NCI-H524 (cell line): ENCODE results near the gene KPNA1.

Experiments used
- DNase-seq, 2 experiments: peaks; one replicate each; lab custom pipeline; 2025; lab: John Stamatoyannopoulos, UW

The KPNA1 gene

DNA sequence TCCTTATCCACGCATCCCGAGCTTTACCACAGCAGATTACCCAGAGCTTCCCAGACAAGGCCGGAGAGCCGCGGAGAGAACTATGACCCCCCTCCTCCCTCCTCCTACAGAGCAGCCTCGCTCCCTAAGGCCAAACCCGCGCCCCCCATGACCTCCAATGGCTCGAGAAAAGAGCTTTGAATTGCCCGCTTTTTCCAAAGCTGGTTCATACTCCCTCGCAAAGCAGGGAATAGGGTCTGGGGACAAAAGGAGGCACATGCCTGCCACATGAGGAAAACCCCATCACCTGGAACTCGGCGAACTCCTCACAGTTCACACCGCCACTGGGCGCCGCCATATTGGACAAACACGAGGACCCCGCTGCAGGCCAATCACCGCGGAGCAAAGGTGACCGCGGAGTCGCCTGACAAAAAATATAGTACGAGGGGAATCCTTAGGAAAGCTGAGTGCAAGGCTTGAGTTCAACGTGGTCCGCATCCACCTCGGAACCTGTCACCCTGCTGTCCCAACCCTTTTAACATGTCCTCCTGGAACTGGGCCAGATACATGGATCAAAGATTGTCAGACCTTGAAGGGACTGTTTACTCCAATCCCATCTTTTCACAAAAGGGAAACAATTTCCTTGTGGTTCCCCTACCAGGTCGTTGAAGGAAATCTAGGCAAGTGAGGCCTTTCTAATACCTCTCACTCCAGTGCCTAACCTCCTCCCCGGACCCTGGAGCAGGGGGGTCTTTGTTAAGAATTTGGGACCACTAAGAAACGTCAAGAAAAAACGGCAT is 131.7 kb downstream of the KPNA1 start, which contains the start of gene MIX23:
Gene MIX23, minus strand, starts transcription at position 344 of the 779 bp plus-strand sequence. Its CDS starts 7 bp downstream, at position 337.
- peak; percentile 95 to 97 for DNase-seq

DNA sequence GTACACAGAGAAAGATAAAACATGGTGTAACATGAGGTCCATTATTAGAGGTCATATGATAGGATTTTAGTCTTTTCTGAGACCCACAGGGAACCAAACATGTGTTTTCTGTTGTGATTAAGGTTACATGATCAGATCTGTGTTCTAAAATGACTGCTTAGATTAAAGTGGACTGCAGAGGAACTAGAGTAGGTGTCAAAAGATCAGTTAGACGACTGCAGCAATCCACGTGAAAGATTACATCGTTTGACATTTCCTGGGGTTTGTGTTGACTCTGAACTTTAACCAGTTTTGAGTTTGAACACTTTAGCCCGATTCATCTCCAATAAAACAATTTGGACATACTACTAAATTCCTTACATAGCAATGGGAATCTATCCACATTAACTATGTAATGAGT is 136.8 kb downstream of the KPNA1 start:
- no peak for DNase-seq

DNA sequence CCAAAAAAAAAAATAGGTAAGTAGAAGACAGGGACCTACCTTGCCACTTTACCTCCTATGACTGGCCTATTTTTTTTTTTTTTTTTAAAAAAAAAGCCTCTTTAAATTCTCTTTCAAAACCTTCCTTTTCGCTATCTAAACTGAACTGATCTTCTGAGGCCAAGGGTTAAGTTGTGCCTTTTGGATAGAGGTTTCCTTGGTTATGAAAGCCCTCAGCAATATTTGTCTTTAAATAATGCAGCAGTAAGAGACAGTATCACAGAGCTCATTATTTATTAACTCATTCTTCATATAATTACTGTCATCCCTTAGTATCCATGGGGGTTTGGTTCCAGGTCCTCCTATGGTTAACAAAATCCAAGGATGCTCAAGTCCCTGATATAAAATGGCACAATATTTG is 140.7 kb downstream of the KPNA1 start:
- no peak for DNase-seq
